ENCODE data around the gene BCAP31. TPM values are rescaled to one million over a fixed set of nuclear protein-coding genes. Genes with fewer than 3 reads are reported as not detected.

The BCAP31 gene
- total and polyA plus RNA-seq, 9 donors = 53.7 to 195 (median 135) TPM

GRCh38 chrX:153688911-153689590 lies 35.1 kb downstream of the BCAP31 start:
- peak in 3 of 5 donors; percentile 34 to 56 (median 36) for DNase-seq
- no peaks in the 10 kb centered on the region for H3K27me3 ChIP-seq
- peak overlapping the region; percentile 44 for H3K4me3 ChIP-seq
- no peaks in the 10 kb centered on the region for H3K4me1 ChIP-seq (ENCODE audit: insufficient read depth)
- H3K36me3 ChIP-seq = no peaks in the 10 kb centered on the region
- no peaks in the 10 kb centered on the region for H3K9me3 ChIP-seq
- 37 to 58% (median 44%) methylated on average over 26 to 53 of the region's 53 CpGs for WGBS, 3 donors
- H3K27ac ChIP-seq = peak overlapping the region in 1 of 2 donors; percentile 58
- TF ChIP-seq EP300 (IDR thresholded peaks at IDR 0.05) (no peak), POLR2A (IDR thresholded peaks at IDR 0.05) (no peak), CTCF (IDR thresholded peaks at IDR 0.05) (no peak)
- intact Hi-C loops (cut with DNase I) = no loop called here

GRCh38 chrX:153688506-153688905 lies 35.7 kb downstream of the BCAP31 start:
- TF ChIP-seq CTCF (IDR thresholded peaks at IDR 0.05) = no peak
- TF ChIP-seq EP300 (IDR thresholded peaks at IDR 0.05) = no peak
- no peak for TF ChIP-seq POLR2A (IDR thresholded peaks at IDR 0.05)

GRCh38 chrX:153688071-153688470 lies 36.1 kb downstream of the BCAP31 start:
- intact Hi-C loops (cut with DNase I) = no loop called here
- H3K36me3 ChIP-seq = no peaks in the 10 kb centered on the region
- no peak for DNase-seq
- TF ChIP-seq CTCF (IDR thresholded peaks at IDR 0.05) (no peak), EP300 (IDR thresholded peaks at IDR 0.05) (no peak), POLR2A (IDR thresholded peaks at IDR 0.05) (no peak)
- H3K4me1 ChIP-seq (ENCODE audit: insufficient read depth) = no peaks in the 10 kb centered on the region
- no peaks in the 10 kb centered on the region for H3K9me3 ChIP-seq
- H3K27me3 ChIP-seq = no peaks in the 10 kb centered on the region
- H3K27ac ChIP-seq = no peak overlapping the region
- 31 to 37% methylated on average over 46 to 67 of the region's 69 CpGs; no CpG with 5 or more reads in 1 of the 3 donors for WGBS, 3 donors
- H3K4me3 ChIP-seq = no peak overlapping the region

More at GRCh38 chrX:153688506-153688905, 35.7 kb downstream of the BCAP31 start:
- 17 to 35% (median 28%) methylated on average over 28 to 53 of the region's 57 CpGs for WGBS, 3 donors
- Histone ChIP-seq H3K27ac (peak overlapping the region in 1 of 2 donors; percentile 58), H3K4me1 (ENCODE audit: insufficient read depth) (no peaks in the 10 kb centered on the region), H3K27me3 (no peaks in the 10 kb centered on the region), H3K9me3 (no peaks in the 10 kb centered on the region), H3K36me3 (no peaks in the 10 kb centered on the region), H3K4me3 (peak overlapping the region; percentile 44)
- intact Hi-C loops (cut with DNase I) = no loop called here
- DNase-seq = peak in 1 of 5 donors; percentile 19

- Histone ChIP-seq H3K4me1 (ENCODE audit: insufficient read depth) (no peaks in the 10 kb centered on the region), H3K4me3 (peak within 1 kb of the TSS; percentile 44), H3K9me3 (no peaks in the 10 kb centered on the region), H3K27ac (peak within 1 kb of the TSS in 1 of 2 donors; percentile 58), H3K36me3 (no peaks in the 10 kb centered on the region), H3K27me3 (no peaks in the 10 kb centered on the region)
- intact Hi-C loops (cut with DNase I) = no loop called here
- TF ChIP-seq CTCF (IDR thresholded peaks at IDR 0.05) (no peak), EP300 (IDR thresholded peaks at IDR 0.05) (no peak), POLR2A (IDR thresholded peaks at IDR 0.05) (no peak)
- 27 to 40% (median 36%) methylated on average over 42 to 65 of the region's 66 CpGs for WGBS, 3 donors
- peak; percentile 65 to 80 (median 73) for DNase-seq
These were observed 36.8 kb downstream of the BCAP31 start, which contains the start of gene SLC6A8 for GRCh38 chrX:153687121-153688039. SLC6A8 (plus strand) TSS chrX:153687926; CDS start chrX:153688575, 649 bp downstream.

Data from ovary (tissue), 9 donors.